HCEC 1CT (cell line): Measurements from ENCODE around the gene UBC.
A peak's percentile ranks its signal among the peaks of the same experiment; 100 is the strongest.
"Not testable (repeated sequence)": the region's sequence is repeated elsewhere in the genome, so short reads cannot be mapped to it uniquely, and the experiment has no call there.

ENCODE experiments used
- DNase-seq: peaks from one replicate; pipeline ENCODE4 v3.0.0-alpha.2; 2017

The UBC gene

GRCh38 chr12:124913474-124914391 is 717 bp downstream of the UBC start:
- peak; percentile 85 for DNase-seq

GRCh38 chr12:124912529-124913287 is 1.7 kb downstream of the UBC start:
- not testable (repeated sequence) for DNase-seq

- DNase-seq, result not testable (repeated sequence)
These were observed 2.9 kb downstream of the UBC start for GRCh38 chr12:124911521-124911920.

GRCh38 chr12:124910561-124911478 is 3.6 kb downstream of the UBC start:
- no peak for DNase-seq

GRCh38 chr12:124909831-124910560 is 4.5 kb downstream of the UBC start:
- peak; percentile 63 for DNase-seq

- DNase-seq, result peak; percentile 82
These were observed 7.7 kb downstream of the UBC start for GRCh38 chr12:124906606-124907261.

- DNase-seq, result peak; percentile 92
These were observed 9.9 kb downstream of the UBC start for GRCh38 chr12:124904306-124905098.

GRCh38 chr12:124902916-124903315 is 11.5 kb downstream of the UBC start:
- DNase-seq, result no peak

- DNase-seq, result peak; percentile 49
These were observed 13.4 kb downstream of the UBC start for GRCh38 chr12:124901003-124901402.

GRCh38 chr12:124900345-124900795 is 14.1 kb downstream of the UBC start:
- DNase-seq, result not testable (repeated sequence)

- no peak for DNase-seq
These were observed 15.5 kb downstream of the UBC start for GRCh38 chr12:124898923-124899294.

- DNase-seq, result peak; percentile 55
These were observed 16.1 kb downstream of the UBC start for GRCh38 chr12:124898200-124898922.

GRCh38 chr12:124896461-124896860 is 18.0 kb downstream of the UBC start:
- DNase-seq, result no peak

- DNase-seq, result no peak
These were observed 20.5 kb downstream of the UBC start for GRCh38 chr12:124893792-124894516.

GRCh38 chr12:124888260-124888659 is 26.2 kb downstream of the UBC start:
- DNase-seq, result no peak

- not testable (repeated sequence) for DNase-seq
These were observed 26.7 kb downstream of the UBC start for GRCh38 chr12:124887766-124888165.

GRCh38 chr12:124884587-124885438 is 29.6 kb downstream of the UBC start:
- no peak for DNase-seq
